Measurements from ENCODE around the gene CCDC30.

Gene CCDC30

DNA sequence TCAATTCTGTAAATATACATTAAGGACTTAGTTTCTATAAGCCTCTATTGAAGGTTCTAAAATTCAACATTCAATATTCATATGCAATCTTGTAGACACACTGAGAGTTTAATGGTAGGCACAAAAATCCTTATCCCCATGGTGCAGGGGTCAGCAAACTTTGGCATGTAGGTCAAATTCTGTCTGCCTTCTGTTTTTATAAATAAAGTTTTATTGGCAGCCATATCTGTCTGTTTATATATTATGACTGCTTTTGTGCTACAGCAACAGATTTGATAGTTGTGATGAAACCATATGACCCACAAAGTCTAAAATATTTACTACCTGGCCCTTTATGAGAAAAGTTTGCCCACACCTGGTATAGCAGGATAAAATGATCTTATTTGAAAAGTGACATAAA, 104.0 kb downstream of the CCDC30 start:
- no peak for TF ChIP-seq EZH2 (IDR thresholded peaks at IDR 0.05; ENCODE audit: borderline replicate concordance, low read length)
- TF ChIP-seq, protein P1, sequence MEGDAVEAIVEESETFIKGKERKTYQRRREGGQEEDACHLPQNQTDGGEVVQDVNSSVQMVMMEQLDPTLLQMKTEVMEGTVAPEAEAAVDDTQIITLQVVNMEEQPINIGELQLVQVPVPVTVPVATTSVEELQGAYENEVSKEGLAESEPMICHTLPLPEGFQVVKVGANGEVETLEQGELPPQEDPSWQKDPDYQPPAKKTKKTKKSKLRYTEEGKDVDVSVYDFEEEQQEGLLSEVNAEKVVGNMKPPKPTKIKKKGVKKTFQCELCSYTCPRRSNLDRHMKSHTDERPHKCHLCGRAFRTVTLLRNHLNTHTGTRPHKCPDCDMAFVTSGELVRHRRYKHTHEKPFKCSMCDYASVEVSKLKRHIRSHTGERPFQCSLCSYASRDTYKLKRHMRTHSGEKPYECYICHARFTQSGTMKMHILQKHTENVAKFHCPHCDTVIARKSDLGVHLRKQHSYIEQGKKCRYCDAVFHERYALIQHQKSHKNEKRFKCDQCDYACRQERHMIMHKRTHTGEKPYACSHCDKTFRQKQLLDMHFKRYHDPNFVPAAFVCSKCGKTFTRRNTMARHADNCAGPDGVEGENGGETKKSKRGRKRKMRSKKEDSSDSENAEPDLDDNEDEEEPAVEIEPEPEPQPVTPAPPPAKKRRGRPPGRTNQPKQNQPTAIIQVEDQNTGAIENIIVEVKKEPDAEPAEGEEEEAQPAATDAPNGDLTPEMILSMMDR (IDR thresholded peaks at IDR 0.05; ENCODE audit: low read length): no peak
- H3K79me2 ChIP-seq (ENCODE audit: insufficient read depth, low read length): no peaks in the 10 kb centered on the region

DNA sequence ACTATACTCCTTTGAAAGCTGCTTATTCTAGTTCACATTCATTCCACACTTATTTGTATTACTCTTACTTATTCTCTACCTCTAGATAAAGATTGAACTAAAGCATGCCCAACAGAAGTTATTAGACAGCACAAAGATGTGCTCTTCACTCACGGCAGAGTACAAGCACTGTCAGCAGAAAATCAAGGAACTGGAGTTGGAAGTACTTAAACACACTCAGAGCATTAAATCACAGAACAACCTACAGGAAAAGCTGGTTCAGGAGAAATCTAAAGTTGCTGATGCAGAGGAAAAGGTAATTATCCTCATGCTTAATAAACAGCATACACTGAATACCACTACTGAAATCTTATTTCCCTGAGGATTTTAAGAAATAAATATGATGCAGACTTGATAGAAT, 113.8 kb downstream of the CCDC30 start:
- Histone ChIP-seq H4K20me1 (ENCODE audit: insufficient read depth, low read length) (no peaks in the 10 kb centered on the region), H3K9ac (ENCODE audit: low read length) (no peak overlapping the region), H3K27me3 (ENCODE audit: insufficient read depth, low read length) (no peaks in the 10 kb centered on the region), H3K4me3 (ENCODE audit: low read depth, low read length, poor library complexity, severe bottlenecking) (no peak overlapping the region), H3K36me3 (ENCODE audit: insufficient read depth, low read length) (no peaks in the 10 kb centered on the region), H3K4me1 (ENCODE audit: insufficient read depth, low read length, severe bottlenecking) (no peaks in the 10 kb centered on the region), H3K27ac (ENCODE audit: low read depth, low read length, poor library complexity, severe bottlenecking) (no peak overlapping the region), H3F3A (ENCODE audit: insufficient read depth, low read length) (no peaks in the 10 kb centered on the region), H3K4me2 (ENCODE audit: low read length) (no peak overlapping the region), H2AFZ (ENCODE audit: low read length) (no peak overlapping the region), H3K9me3 (ENCODE audit: low read length) (no peaks in the 10 kb centered on the region), H3K9me2 (ENCODE audit: low read depth, low read length) (no peaks in the 10 kb centered on the region), H3K79me2 (ENCODE audit: insufficient read depth, low read length) (no peaks in the 10 kb centered on the region)
- TF ChIP-seq, protein P1 (IDR thresholded peaks at IDR 0.05; ENCODE audit: low read length): no peak
- TF ChIP-seq EZH2 (IDR thresholded peaks at IDR 0.05; ENCODE audit: borderline replicate concordance, low read length): no peak

More for the DNA sequence above, 104.0 kb downstream of the CCDC30 start:
- no peaks in the 10 kb centered on the region for H4K20me1 ChIP-seq (ENCODE audit: insufficient read depth, low read length)
- H3F3A ChIP-seq (ENCODE audit: insufficient read depth, low read length): no peaks in the 10 kb centered on the region
- no peaks in the 10 kb centered on the region for H3K9me2 ChIP-seq (ENCODE audit: low read depth, low read length)
- no peaks in the 10 kb centered on the region for H3K36me3 ChIP-seq (ENCODE audit: insufficient read depth, low read length)
- H2AFZ ChIP-seq (ENCODE audit: low read length): no peak overlapping the region
- no peak overlapping the region for H3K9ac ChIP-seq (ENCODE audit: low read length)
- no peak overlapping the region for H3K27ac ChIP-seq (ENCODE audit: low read depth, low read length, poor library complexity, severe bottlenecking)
- H3K4me3 ChIP-seq (ENCODE audit: low read depth, low read length, poor library complexity, severe bottlenecking): no peak overlapping the region
- H3K9me3 ChIP-seq (ENCODE audit: low read length): no peaks in the 10 kb centered on the region
- no peak overlapping the region for H3K4me2 ChIP-seq (ENCODE audit: low read length)
- no peaks in the 10 kb centered on the region for H3K4me1 ChIP-seq (ENCODE audit: insufficient read depth, low read length, severe bottlenecking)
- H3K27me3 ChIP-seq (ENCODE audit: insufficient read depth, low read length): no peaks in the 10 kb centered on the region

DNA sequence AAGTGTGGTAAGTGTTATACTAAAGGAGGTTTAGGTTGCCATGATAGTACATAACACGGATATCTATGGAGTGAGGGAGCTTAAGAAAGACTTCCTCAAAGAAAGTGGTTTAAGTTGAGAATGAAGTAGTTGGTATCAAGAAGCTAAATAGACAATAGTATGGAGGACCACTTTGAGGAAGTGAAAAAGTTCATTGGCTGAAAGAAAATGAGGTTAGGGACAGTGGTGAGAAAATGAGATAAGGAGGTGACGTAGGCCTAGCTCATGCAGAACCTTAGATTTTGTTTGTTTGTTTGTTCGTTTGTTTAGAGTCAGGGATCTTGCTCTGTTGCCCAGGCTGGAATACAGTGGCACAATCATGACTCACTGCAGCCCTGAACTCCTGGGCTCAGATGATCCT, 122.9 kb downstream of the CCDC30 start:
- no peak overlapping the region for H2AFZ ChIP-seq (ENCODE audit: low read length)
- H3K9ac ChIP-seq (ENCODE audit: low read length): no peak overlapping the region
- no peaks in the 10 kb centered on the region for H3K4me1 ChIP-seq (ENCODE audit: insufficient read depth, low read length, severe bottlenecking)
- TF ChIP-seq EZH2 (IDR thresholded peaks at IDR 0.05; ENCODE audit: borderline replicate concordance, low read length): no peak
- TF ChIP-seq, protein P1 (IDR thresholded peaks at IDR 0.05; ENCODE audit: low read length): no peak
- no peak overlapping the region for H3K27ac ChIP-seq (ENCODE audit: low read depth, low read length, poor library complexity, severe bottlenecking)
- H3K4me2 ChIP-seq (ENCODE audit: low read length): no peak overlapping the region
- no peaks in the 10 kb centered on the region for H4K20me1 ChIP-seq (ENCODE audit: insufficient read depth, low read length)
- no peaks in the 10 kb centered on the region for H3K9me2 ChIP-seq (ENCODE audit: low read depth, low read length)
- H3K79me2 ChIP-seq (ENCODE audit: insufficient read depth, low read length): no peaks in the 10 kb centered on the region
- H3K9me3 ChIP-seq (ENCODE audit: low read length): peaks cover 12% of the 10 kb centered on the region
- no peaks in the 10 kb centered on the region for H3K27me3 ChIP-seq (ENCODE audit: insufficient read depth, low read length)
- H3K36me3 ChIP-seq (ENCODE audit: insufficient read depth, low read length): no peaks in the 10 kb centered on the region
- no peaks in the 10 kb centered on the region for H3F3A ChIP-seq (ENCODE audit: insufficient read depth, low read length)
- H3K4me3 ChIP-seq (ENCODE audit: low read depth, low read length, poor library complexity, severe bottlenecking): no peak overlapping the region

Data from OCI-LY1 (cell line).